Measurements from ENCODE around the gene ATXN1.

- no peak for TF ChIP-seq POLR2A (IDR thresholded peaks at IDR 0.05; ENCODE audit: low read length)
- no peak for TF ChIP-seq GATA1 (IDR thresholded peaks at IDR 0.05; ENCODE audit: low read depth, low read length)
These were observed 160.6 kb downstream of the ATXN1 start for GRCh38 chr6:16600701-16601100.
